HEK293 (cell line): Measurements from ENCODE around the gene RLN3.

Experiments used
- ELK4 ChIP-seq: IDR thresholded peaks from 2 replicates; pipeline ENCODE4 v1.6.1; 2011; ENCODE audit warnings: mild to moderate bottlenecking, low read depth, low read length, borderline replicate concordance
- HIC1 ChIP-seq: fragments of 450-650 bp; formaldehyde crosslinking; IDR thresholded peaks from 2 replicates; pipeline ENCODE4 v1.5.1; 2016; ENCODE audit warnings: missing biosample characterization, missing genetic modification characterization
- IKZF3 ChIP-seq: fragments of 450-650 bp; IDR thresholded peaks from 2 replicates; pipeline ENCODE4 v1.5.0; 2018; ENCODE audit warnings: missing biosample characterization, mild to moderate bottlenecking, missing genetic modification characterization, moderate library complexity
- KLF1 ChIP-seq: fragments of 450-650 bp; formaldehyde crosslinking; IDR thresholded peaks from 2 replicates; pipeline ENCODE4 v1.5.1; 2016; ENCODE audit warnings: missing biosample characterization, missing genetic modification characterization
- SP7 ChIP-seq: fragments of 450-650 bp; formaldehyde crosslinking; IDR thresholded peaks from 2 replicates; pipeline ENCODE4 v1.5.1; 2016; ENCODE audit warnings: missing biosample characterization, missing genetic modification characterization
- TCF7L2 ChIP-seq: IDR thresholded peaks from 2 replicates; pipeline ENCODE4 v1.6.1; 2011; ENCODE audit warnings: low read depth, mild to moderate bottlenecking, inconsistent platforms, low read length, moderate library complexity, borderline replicate concordance
- ZBTB20 ChIP-seq: fragments of 450-650 bp; formaldehyde crosslinking; IDR thresholded peaks from 2 replicates; pipeline ENCODE4 v1.5.1; 2016; ENCODE audit warnings: missing biosample characterization, missing genetic modification characterization
- ZEB2 ChIP-seq: fragments of 450-650 bp; formaldehyde crosslinking; IDR thresholded peaks from 2 replicates; pipeline ENCODE4 v1.5.1; 2016; ENCODE audit warnings: missing biosample characterization, missing genetic modification characterization
- ZNF133 ChIP-seq: fragments of 450-650 bp; formaldehyde crosslinking; IDR thresholded peaks from 2 replicates; pipeline ENCODE4 v1.5.1; 2016; ENCODE audit warnings: missing biosample characterization, missing genetic modification characterization
- ZNF155 ChIP-seq: fragments of 450-650 bp; formaldehyde crosslinking; IDR thresholded peaks from 2 replicates; pipeline ENCODE4 v1.5.1; 2016; ENCODE audit warnings: missing biosample characterization, missing genetic modification characterization
- ZNF2 ChIP-seq: fragments of 450-650 bp; formaldehyde crosslinking; IDR thresholded peaks from 2 replicates; pipeline ENCODE4 v1.5.1; 2016; ENCODE audit warnings: missing biosample characterization, missing genetic modification characterization
- ZNF202 ChIP-seq: fragments of 450-650 bp; formaldehyde crosslinking; IDR thresholded peaks from 2 replicates; pipeline ENCODE4 v1.5.1; 2016; ENCODE audit warnings: missing biosample characterization, missing genetic modification characterization, borderline replicate concordance
- ZNF211 ChIP-seq: fragments of 450-650 bp; formaldehyde crosslinking; IDR thresholded peaks from 2 replicates; pipeline ENCODE4 v1.5.1; 2016; ENCODE audit warnings: low read depth, missing biosample characterization, missing genetic modification characterization
- ZNF239 ChIP-seq: fragments of 450-650 bp; formaldehyde crosslinking; IDR thresholded peaks from 2 replicates; pipeline ENCODE4 v1.5.1; 2016; ENCODE audit warnings: missing biosample characterization, missing genetic modification characterization
- ZNF335 ChIP-seq: fragments of 450-650 bp; formaldehyde crosslinking; conservative IDR thresholded peaks from 2 replicates; pipeline ENCODE4 v1.5.1; 2016; ENCODE audit warnings: missing biosample characterization, missing genetic modification characterization
- ZNF398 ChIP-seq: fragments of 450-650 bp; formaldehyde crosslinking; IDR thresholded peaks from 2 replicates; pipeline ENCODE4 v1.5.1; 2017; ENCODE audit warnings: missing biosample characterization, missing genetic modification characterization
- ZNF449 ChIP-seq: fragments of 450-650 bp; formaldehyde crosslinking; IDR thresholded peaks from 2 replicates; pipeline ENCODE4 v1.5.1; 2017; ENCODE audit warnings: missing biosample characterization, mild to moderate bottlenecking, missing genetic modification characterization, moderate library complexity
- ZNF548 ChIP-seq: fragments of 450-650 bp; formaldehyde crosslinking; IDR thresholded peaks from 2 replicates; pipeline ENCODE4 v1.5.1; 2016; ENCODE audit warnings: missing biosample characterization, missing genetic modification characterization
- ZNF692 ChIP-seq: fragments of 450-650 bp; formaldehyde crosslinking; IDR thresholded peaks from 2 replicates; pipeline ENCODE4 v1.5.1; 2016; ENCODE audit warnings: missing biosample characterization, missing genetic modification characterization
- ZSCAN23 ChIP-seq: fragments of 450-650 bp; formaldehyde crosslinking; IDR thresholded peaks from 2 replicates; pipeline ENCODE4 v1.5.1; 2016; ENCODE audit warnings: missing biosample characterization, missing genetic modification characterization
- TF ChIP-seq, protein P1 (sequence below): fragments of 450-650 bp; formaldehyde crosslinking; IDR thresholded peaks from 2 replicates; pipeline ENCODE4 v1.5.1; 2016; ENCODE audit warnings: missing biosample characterization, missing genetic modification characterization
- TF ChIP-seq, protein P2 (sequence below): fragments of 450-650 bp; formaldehyde crosslinking; optimal IDR thresholded peaks from 2 replicates; pipeline ENCODE3; 2016; ENCODE audit warnings: missing biosample characterization, mild to moderate bottlenecking, missing genetic modification characterization
- TF ChIP-seq, protein P3 (sequence below): fragments of 450-650 bp; formaldehyde crosslinking; IDR thresholded peaks from 2 replicates; pipeline ENCODE4 v1.5.1; 2016; ENCODE audit warnings: missing biosample characterization, missing genetic modification characterization

RLN3 gene

GRCh38 chr19:14005349-14006084 lies 22.4 kb upstream of the RLN3 start (continued):
- TF ChIP-seq HIC1 (tag by site-specific recombination): no peak
- TF ChIP-seq ZSCAN23 (tag by site-specific recombination): peak; percentile 64
- no peak for TF ChIP-seq ZNF155 (tag by site-specific recombination)
- peak; percentile 59 for TF ChIP-seq KLF1 (tag by site-specific recombination)
- TF ChIP-seq TCF7L2: no peak
- peak; percentile 69 for TF ChIP-seq SP7 (tag by site-specific recombination)
- TF ChIP-seq ZBTB20 (tag by site-specific recombination): no peak
- TF ChIP-seq, protein P1, sequence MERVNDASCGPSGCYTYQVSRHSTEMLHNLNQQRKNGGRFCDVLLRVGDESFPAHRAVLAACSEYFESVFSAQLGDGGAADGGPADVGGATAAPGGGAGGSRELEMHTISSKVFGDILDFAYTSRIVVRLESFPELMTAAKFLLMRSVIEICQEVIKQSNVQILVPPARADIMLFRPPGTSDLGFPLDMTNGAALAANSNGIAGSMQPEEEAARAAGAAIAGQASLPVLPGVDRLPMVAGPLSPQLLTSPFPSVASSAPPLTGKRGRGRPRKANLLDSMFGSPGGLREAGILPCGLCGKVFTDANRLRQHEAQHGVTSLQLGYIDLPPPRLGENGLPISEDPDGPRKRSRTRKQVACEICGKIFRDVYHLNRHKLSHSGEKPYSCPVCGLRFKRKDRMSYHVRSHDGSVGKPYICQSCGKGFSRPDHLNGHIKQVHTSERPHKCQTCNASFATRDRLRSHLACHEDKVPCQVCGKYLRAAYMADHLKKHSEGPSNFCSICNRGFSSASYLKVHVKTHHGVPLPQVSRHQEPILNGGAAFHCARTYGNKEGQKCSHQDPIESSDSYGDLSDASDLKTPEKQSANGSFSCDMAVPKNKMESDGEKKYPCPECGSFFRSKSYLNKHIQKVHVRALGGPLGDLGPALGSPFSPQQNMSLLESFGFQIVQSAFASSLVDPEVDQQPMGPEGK (tag by site-specific recombination): no peak
- TF ChIP-seq ZNF398: no peak
- no peak for TF ChIP-seq ELK4
- TF ChIP-seq ZNF548 (tag by site-specific recombination): no peak
- TF ChIP-seq, protein P2, sequence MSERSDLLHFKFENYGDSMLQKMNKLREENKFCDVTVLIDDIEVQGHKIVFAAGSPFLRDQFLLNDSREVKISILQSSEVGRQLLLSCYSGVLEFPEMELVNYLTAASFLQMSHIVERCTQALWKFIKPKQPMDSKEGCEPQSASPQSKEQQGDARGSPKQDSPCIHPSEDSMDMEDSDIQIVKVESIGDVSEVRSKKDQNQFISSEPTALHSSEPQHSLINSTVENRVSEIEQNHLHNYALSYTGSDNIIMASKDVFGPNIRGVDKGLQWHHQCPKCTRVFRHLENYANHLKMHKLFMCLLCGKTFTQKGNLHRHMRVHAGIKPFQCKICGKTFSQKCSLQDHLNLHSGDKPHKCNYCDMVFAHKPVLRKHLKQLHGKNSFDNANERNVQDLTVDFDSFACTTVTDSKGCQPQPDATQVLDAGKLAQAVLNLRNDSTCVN (tag by site-specific recombination): no peak
- TF ChIP-seq, protein P3, sequence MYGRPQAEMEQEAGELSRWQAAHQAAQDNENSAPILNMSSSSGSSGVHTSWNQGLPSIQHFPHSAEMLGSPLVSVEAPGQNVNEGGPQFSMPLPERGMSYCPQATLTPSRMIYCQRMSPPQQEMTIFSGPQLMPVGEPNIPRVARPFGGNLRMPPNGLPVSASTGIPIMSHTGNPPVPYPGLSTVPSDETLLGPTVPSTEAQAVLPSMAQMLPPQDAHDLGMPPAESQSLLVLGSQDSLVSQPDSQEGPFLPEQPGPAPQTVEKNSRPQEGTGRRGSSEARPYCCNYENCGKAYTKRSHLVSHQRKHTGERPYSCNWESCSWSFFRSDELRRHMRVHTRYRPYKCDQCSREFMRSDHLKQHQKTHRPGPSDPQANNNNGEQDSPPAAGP (tag by site-specific recombination): peak; percentile 72
- no peak for TF ChIP-seq ZNF202 (tag by site-specific recombination)
- TF ChIP-seq ZNF133: no peak
- no peak; the same call in 1 of the 2 replicates for TF ChIP-seq IKZF3 (tag by site-specific recombination)
- TF ChIP-seq ZNF239 (tag by site-specific recombination): no peak
- no peak for TF ChIP-seq ZNF211 (tag by site-specific recombination)
- TF ChIP-seq ZNF2 (tag by site-specific recombination): no peak
- no peak for TF ChIP-seq ZNF692 (tag by site-specific recombination)
- no peak for TF ChIP-seq ZNF449 (tag by site-specific recombination)
- TF ChIP-seq ZEB2 (tag by site-specific recombination): peak; percentile 39; the same call in 1 of the 2 replicates
- TF ChIP-seq ZNF335: no peak
